IPS-NIHi11 (cell line): ENCODE measurements around the gene GPR183.

Experiments used
- DNase-seq: peaks from one replicate; pipeline ENCODE4 v3.0.0; 2012; ENCODE audit warnings: mixed read lengths, low spot score

GPR183 gene

DNA sequence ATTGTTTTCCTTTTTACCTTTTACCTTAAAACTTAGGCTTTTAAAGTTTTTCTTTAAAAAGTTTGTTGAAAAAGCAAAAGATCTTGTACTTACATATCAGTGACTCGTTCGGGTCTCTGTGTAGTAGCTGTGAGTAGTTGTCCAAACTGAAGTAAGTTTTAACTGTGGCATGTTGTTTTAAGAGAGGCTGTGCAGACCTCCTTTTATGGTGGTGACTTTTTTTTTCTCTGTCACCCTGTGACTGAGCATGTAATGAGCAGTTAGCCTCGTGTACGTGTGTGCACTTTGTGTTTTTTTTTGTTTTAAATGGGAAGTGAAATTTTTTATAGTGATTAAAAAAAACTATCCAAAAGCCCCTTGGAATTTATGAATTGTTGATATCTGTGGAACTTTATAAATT, at the start of gene GPR183:
GPR183 (minus strand) TSS at position 153 of the 400 bp plus-strand sequence. CDS start 11,254 bp downstream, outside the sequence.
- DNase-seq, result no peak

- no peak for DNase-seq
Observed at GRCh38 chr13:99356262-99357091, 49.3 kb upstream of the GPR183 start.

DNA sequence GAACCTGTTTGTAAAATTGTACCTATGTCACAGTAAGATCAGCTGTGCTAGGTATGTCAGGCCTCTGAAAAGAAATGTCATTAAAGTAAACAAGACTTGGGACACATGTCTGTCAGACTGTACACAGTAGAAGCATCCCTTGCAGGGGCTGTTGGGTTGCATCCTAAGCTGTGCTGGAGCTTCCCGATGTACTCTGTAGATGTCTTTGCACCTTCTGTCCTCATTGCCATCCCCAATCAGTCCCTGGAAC, 48.7 kb upstream of the GPR183 start:
- DNase-seq, result no peak

- DNase-seq, result no peak
Observed at GRCh38 chr13:99355267-99356011, 48.2 kb upstream of the GPR183 start.

- no peak for DNase-seq
Observed at GRCh38 chr13:99354371-99354951, 47.3 kb upstream of the GPR183 start.

DNA sequence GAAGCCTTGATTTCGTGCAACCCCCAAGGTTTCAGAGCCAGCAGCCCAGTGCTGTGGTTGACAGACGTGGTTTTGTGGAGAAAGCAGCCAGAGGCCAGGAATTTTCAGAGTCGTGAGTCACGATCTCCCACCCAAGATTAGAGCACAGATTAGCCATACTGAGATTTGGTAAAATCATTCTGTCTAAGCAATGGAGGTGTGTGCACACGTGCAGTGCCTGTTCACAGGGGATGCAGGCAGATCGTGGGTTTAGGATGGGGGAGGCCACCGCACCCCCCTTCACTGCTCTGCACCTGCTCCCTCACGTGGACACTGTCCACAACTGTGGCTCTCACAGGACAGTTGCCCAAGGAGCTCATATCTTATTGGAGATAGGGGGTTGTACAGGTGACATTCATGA, 46.6 kb upstream of the GPR183 start:
- DNase-seq, result no peak

- DNase-seq, result no peak
Observed at GRCh38 chr13:99353246-99353600, 46.0 kb upstream of the GPR183 start.

DNA sequence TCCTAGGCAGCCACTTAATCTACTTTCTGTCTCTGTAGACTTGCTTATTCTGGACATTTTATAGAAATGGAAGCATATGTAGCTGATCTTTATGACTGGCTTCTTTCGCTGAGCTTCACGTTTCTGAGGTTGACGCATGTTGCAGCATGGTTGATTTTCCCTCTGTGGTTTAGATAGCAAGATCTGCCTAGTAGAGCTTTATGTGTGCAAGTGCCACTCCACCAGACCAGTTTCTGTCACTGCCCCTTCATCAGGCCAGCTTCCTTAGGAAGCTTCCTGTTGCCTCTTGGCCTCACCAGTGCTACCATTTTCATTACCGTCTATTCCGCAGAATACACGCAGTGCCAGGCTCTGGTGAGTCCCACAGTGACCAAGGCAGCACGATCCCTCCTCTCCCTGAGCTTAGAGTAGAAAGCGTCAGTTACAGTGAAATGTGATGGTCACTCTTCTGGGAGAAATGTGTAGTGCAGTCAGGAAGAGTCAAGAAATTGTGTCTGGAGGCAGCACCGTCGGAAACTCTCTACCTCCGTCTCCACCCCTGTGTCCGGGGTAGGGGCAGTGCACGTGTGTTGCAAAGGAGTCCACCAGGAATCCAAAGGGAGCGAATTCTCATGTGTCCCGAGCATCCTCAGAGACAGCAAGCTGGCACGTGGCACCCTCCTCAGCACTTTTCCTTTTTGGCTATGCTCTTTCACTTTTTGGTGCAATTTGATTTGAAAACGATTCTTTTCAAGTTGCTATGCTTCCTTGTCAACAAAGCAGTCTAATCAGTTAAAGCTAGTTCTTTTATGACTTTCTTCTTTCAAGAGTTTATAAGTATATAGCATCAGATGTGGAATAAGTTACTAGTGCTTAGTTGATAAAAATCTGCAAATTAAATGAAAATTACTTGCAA, 45.4 kb upstream of the GPR183 start:
- DNase-seq, result no peak

DNA sequence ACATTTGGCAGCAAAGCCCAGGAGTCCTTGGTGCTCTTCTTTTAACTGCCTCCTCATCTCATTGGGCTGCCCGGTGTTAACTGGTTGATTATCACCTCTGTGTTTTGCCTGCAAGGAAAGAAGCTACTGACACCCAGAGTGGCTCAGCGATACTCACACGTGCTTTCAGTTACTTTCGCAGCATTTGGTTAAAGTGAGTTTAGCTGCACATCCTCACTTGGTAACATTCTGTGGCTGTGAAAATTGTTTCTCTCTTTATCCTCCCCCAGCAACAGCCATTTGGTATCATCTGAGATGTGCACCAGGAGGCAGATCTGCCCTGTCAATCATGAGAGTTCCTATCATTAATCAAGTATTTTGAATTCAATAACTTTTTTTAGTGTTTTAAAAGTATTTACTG, 44.6 kb upstream of the GPR183 start:
- no peak for DNase-seq

- no peak for DNase-seq
Observed at GRCh38 chr13:99350191-99350590, 43.0 kb upstream of the GPR183 start.

- DNase-seq, result no peak
Observed at GRCh38 chr13:99347911-99348451, 40.8 kb upstream of the GPR183 start.

- DNase-seq, result no peak
Observed at GRCh38 chr13:99347335-99347878, 40.2 kb upstream of the GPR183 start.

GRCh38 chr13:99346335-99347042, 39.3 kb upstream of the GPR183 start:
- DNase-seq, result no peak

- DNase-seq, result no peak
Observed at GRCh38 chr13:99345345-99345744, 38.1 kb upstream of the GPR183 start.

DNA sequence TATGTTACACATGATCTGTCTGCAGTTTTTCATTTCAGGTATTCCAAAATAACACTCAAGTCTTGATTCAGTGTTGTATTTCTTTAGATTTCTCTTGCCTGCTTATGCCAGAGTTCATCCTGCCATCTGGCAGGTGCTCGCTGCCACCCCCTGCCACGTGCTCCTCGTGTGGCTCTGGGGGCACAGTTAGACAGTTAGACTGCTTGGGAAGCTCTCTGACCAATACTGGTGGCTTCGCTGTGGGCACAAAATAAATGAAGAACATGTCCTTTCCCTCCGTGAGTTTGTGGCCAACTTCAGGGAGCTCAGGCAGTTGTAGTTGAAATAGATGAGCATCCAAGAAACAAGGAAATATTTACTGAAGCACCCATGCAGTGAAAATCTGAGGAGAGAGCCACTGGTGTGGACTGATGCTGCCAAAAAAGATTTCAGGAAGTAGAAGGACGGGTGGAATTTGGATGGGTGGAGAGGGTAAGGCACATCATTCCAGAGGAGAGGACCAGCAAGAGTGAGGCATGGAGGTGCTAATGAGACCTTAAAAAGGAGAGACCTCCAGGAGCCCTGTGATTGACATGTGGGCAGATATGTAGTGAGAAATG, 37.5 kb upstream of the GPR183 start:
- no peak for DNase-seq

GRCh38 chr13:99342723-99343315, 35.6 kb upstream of the GPR183 start:
- no peak for DNase-seq

- DNase-seq, result no peak
Observed at GRCh38 chr13:99341969-99342722, 34.9 kb upstream of the GPR183 start.

GRCh38 chr13:99340638-99341037, 33.4 kb upstream of the GPR183 start:
- no peak for DNase-seq

DNA sequence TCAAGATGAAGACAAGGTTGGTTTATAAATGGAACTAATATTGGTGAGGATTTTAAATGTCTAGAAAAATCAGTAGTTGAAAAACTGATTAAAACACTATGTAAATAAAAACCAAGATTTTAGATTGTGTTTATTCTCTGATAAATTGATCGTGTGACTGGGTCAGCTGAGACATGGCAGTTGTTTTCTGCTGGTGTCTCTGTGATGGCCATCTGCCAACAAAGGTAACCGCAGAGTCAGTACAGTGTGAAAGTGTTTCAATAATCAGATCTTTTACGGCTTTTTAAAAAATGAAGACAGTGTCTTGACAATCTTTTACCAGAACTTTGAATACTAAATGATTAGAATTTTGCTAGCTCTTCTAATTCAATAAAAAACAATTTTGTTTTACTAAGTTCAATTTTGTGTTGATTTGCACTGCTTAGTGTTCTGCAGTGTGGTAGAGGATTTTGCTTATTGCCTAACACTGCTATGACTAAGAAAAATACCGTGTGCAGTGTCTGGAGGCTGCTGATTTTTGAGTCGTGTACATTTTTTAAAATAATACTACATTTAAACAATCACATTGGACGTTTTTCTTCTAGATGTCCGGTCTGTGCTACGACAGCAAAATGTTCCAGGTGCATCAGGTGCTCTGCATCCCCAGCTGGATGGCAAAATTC, 32.7 kb upstream of the GPR183 start:
- DNase-seq, result no peak
